PFSK-1 (cell line): ENCODE data around the gene SPDYA.

Source experiments
- FOXP2 ChIP-seq: optimal IDR thresholded peaks from 2 replicates; pipeline ENCODE3; 2011; ENCODE audit warnings: borderline replicate concordance, control low read depth, inconsistent platforms; ENCODE audit not compliant: insufficient read depth; ENCODE audit errors: extremely low read length, extremely low read depth
- POLR2AphosphoS5 ChIP-seq: IDR thresholded peaks from 2 replicates; pipeline ENCODE4 v1.6.1; 2012; ENCODE audit warnings: low read depth, mild to moderate bottlenecking, control low read depth, low read length, moderate library complexity
- SIN3A ChIP-seq: IDR thresholded peaks from 2 replicates; pipeline ENCODE4 v1.6.1; 2012; ENCODE audit warnings: mild to moderate bottlenecking, low read length, moderate library complexity, borderline replicate concordance; ENCODE audit not compliant: insufficient read depth
- TAF1 ChIP-seq: IDR thresholded peaks from 2 replicates; pipeline ENCODE4 v1.6.1; 2012; ENCODE audit warnings: low read length, control low read depth, borderline replicate concordance; ENCODE audit not compliant: insufficient read depth
- TF ChIP-seq, protein P1 (sequence below), 2 experiments: IDR thresholded peaks; 2 replicates each; pipeline versions ENCODE4 v1.6.1 to v1.8.0; 2011 to 2012; ENCODE audit warnings: low read depth in 2 of 2, low read length in 2 of 2, control low read depth in 1 of 2, inconsistent platforms in 1 of 2, mild to moderate bottlenecking in 1 of 2, moderate library complexity in 1 of 2; ENCODE audit not compliant: insufficient read depth in 1 of 2

SPDYA gene

DNA sequence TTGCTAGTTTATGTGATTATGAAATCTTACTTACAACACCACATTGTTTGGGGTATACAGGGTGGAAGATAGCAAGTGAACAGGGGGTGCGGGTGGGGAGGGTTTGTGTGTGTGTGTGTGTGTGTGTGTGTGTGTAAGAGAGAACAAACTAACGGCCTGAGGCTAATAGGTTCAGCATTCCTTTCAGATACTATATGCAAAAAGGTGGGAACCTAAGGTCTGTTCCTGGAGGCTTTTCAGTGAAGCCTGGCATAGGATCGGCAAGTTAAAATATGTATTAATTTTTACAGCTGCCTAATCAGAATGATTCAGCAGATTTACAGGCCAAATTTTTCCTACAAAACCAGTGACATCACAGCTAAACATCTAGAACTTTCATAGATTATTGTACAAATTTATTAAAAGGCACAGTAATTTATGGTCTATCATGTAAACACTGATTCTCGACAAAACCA is 7.6 kb upstream of the SPDYA start:
- TF ChIP-seq, protein P1, sequence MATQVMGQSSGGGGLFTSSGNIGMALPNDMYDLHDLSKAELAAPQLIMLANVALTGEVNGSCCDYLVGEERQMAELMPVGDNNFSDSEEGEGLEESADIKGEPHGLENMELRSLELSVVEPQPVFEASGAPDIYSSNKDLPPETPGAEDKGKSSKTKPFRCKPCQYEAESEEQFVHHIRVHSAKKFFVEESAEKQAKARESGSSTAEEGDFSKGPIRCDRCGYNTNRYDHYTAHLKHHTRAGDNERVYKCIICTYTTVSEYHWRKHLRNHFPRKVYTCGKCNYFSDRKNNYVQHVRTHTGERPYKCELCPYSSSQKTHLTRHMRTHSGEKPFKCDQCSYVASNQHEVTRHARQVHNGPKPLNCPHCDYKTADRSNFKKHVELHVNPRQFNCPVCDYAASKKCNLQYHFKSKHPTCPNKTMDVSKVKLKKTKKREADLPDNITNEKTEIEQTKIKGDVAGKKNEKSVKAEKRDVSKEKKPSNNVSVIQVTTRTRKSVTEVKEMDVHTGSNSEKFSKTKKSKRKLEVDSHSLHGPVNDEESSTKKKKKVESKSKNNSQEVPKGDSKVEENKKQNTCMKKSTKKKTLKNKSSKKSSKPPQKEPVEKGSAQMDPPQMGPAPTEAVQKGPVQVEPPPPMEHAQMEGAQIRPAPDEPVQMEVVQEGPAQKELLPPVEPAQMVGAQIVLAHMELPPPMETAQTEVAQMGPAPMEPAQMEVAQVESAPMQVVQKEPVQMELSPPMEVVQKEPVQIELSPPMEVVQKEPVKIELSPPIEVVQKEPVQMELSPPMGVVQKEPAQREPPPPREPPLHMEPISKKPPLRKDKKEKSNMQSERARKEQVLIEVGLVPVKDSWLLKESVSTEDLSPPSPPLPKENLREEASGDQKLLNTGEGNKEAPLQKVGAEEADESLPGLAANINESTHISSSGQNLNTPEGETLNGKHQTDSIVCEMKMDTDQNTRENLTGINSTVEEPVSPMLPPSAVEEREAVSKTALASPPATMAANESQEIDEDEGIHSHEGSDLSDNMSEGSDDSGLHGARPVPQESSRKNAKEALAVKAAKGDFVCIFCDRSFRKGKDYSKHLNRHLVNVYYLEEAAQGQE (IDR thresholded peaks at IDR 0.05; ENCODE audit: insufficient read depth in 1 of 2, low read depth in 2 of 2, low read length in 2 of 2): no peak
- TF ChIP-seq SIN3A (no peak), FOXP2 (no peak), TAF1 (no peak), POLR2AphosphoS5 (no peak)

DNA sequence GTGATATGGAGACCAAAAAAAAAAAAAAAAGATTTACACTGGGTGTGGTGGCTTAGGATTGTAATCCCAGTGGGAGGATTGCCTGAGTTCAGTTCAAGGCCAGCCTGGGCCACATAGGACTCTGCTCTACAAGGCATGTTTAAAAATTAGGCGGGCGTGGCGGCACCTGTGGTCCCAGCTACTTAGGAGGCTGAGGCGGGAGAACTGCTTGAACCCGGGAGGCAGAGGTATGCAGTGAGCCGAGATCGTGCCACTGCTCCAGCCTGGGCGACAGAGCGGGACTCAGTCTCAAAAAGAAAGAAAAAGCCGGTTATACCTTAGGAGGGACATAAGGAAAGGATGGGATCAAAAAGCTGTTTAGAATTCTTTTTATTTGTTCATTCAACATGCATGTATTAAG is 707 bp upstream of the SPDYA start:
- TF ChIP-seq SIN3A: no peak
- TF ChIP-seq, protein P1 (IDR thresholded peaks at IDR 0.05; ENCODE audit: insufficient read depth in 1 of 2, low read depth in 2 of 2, low read length in 2 of 2): no peak
- TF ChIP-seq FOXP2: no peak
- no peak for TF ChIP-seq TAF1
- TF ChIP-seq POLR2AphosphoS5: no peak

DNA sequence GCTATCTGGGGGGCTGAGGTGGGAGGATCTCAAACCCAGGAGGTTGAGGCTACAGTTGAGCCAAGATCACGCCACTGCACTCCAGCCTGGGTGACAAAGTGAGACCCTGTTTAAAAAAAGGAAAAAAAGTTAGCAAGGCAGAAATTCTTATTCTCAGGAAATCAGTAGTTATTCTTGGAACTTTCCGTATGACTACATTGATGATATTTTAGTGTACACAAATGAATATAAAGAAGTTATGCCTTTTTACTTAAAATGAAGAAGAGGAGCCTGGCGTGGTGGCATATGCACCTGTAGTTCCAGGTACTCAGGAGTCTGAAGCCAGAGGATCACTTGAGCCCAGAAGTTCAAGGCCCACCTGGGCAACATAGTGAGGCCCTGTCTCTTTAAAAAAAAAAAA is 7.4 kb downstream of the SPDYA start:
- TF ChIP-seq, protein P1 (IDR thresholded peaks at IDR 0.05; ENCODE audit: insufficient read depth in 1 of 2, low read depth in 2 of 2, low read length in 2 of 2): no peak
- TF ChIP-seq SIN3A: no peak
- no peak for TF ChIP-seq POLR2AphosphoS5

DNA sequence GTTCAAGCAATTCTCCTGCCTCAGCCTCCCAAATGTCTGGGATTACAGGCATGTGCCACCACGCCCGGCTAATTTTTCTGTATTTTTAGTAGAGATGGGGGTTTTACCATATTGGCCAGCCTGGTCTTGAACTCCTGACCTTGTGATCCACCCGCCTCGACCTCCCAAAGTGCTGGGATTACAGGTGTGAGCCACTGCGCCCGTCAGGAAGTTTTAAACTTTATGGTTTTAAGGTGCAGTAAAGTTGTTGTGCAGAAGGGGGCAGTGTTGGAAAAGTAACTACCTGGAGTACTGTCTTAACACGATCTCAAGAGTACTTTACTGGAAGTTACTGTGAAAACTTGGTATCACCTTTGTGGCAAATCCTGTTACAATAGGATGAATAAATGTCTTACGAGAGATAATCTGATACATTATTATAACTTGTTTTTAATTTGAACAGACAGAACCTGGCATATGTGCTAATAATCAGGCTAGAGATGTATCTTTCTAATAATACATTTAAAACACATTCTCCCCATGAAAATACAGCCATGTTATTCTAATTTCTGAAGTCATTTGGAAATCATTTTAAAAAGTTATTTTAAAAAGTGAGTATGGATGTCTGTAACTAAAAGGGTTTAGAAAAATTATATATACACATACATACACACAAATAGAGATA is 10.8 kb downstream of the SPDYA start:
- TF ChIP-seq FOXP2 (no peak), POLR2AphosphoS5 (no peak), SIN3A (no peak)

DNA sequence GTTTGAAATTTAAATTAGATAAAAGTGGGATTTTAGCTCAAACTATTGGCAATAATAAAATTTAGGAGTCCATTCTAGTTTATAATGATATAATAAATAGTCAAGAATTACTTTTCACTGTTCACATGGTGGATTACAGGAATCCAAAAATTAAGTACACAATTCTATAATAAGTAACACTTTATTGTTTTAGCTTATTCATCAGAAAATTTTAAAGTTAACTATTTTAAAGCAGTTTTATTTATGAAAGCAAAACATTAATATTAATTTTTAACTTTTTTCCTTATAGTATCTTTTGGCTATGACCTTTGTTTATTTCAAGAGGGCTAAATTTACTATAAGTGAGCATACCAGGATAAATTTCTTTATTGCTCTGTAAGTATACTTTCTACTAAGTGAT is 11.4 kb downstream of the SPDYA start:
- no peak for TF ChIP-seq POLR2AphosphoS5
- no peak for TF ChIP-seq TAF1
- TF ChIP-seq, protein P1 (IDR thresholded peaks at IDR 0.05; ENCODE audit: insufficient read depth in 1 of 2, low read depth in 2 of 2, low read length in 2 of 2): no peak
- TF ChIP-seq FOXP2: no peak
- TF ChIP-seq SIN3A: no peak
